Measurements from ENCODE around the gene OR6J1.

GRCh38 chr14:22588526-22589095, 55.5 kb downstream of the OR6J1 start:
- TF ChIP-seq REST (IDR thresholded peaks at IDR 0.05; ENCODE audit: insufficient read depth in 1 of 2, low read depth in 2 of 2, low read length in 2 of 2) (no peak), POLR2AphosphoS5 (IDR thresholded peaks at IDR 0.05; ENCODE audit: low read depth, low read length) (no peak), FOXP2 (optimal IDR thresholded peaks at IDR 0.05; ENCODE audit: borderline replicate concordance, extremely low read depth, extremely low read length, insufficient read depth) (no peak), SIN3A (IDR thresholded peaks at IDR 0.05; ENCODE audit: borderline replicate concordance, insufficient read depth, low read length) (no peak), TAF1 (IDR thresholded peaks at IDR 0.05; ENCODE audit: borderline replicate concordance, insufficient read depth, low read length) (no peak)
